GM18519 (cell line): Measurements from ENCODE around the gene FOSL1.

Source experiments
- ATAC-seq: cut with Tn5 transposase; IDR thresholded peaks from one replicate; pipeline ENCODE4 v1.9.1; 2021; ENCODE audit warnings: mild to moderate bottlenecking, moderate library complexity; ENCODE audit not compliant: unreplicated experiment, low FRiP score

The FOSL1 gene

GRCh38 chr11:65883058-65883761 lies 17.0 kb downstream of the FOSL1 start:
- no peak for ATAC-seq

DNA sequence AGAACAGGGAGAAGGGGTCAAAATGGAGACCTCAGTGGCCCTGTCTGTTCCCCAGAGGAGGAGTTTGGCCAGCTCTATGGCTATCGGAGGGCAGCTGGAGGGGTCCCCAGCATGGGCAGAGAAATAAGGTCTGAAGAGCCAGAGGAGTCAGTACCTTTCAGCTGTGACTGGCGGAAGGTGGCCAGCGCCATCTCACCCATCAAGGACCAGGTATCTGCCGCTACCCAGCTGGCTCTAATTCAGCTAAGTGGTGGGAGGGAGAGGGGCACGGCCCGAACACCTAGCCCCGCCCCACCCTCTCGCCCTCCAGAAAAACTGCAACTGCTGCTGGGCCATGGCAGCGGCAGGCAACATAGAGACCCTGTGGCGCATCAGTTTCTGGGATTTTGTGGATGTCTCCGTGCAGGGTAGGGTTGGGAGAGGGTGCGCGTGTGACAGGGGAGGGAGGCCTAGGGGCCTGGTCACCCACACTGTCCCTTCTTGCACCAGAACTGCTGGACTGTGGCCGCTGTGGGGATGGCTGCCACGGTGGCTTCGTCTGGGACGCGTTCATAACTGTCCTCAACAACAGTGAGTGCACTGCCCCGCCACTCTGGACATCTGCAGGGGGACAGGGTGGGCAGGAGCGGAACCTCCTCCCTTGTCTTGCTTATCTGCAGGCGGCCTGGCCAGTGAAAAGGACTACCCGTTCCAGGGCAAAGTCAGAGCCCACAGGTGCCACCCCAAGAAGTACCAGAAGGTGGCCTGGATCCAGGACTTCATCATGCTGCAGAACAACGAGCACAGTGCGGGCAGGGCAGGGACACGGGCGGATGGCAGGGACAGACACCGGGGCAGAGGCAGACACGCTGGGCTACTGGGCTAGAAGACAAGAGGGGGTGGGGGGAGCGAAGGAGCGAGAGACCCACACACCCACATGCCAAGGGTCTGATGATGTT lies 17.8 kb downstream of the FOSL1 start:
- ATAC-seq = no peak

- ATAC-seq = no peak
These were observed 19.3 kb downstream of the FOSL1 start for GRCh38 chr11:65880844-65881421.

- ATAC-seq = no peak
These were observed 20.2 kb downstream of the FOSL1 start for GRCh38 chr11:65880027-65880426.

GRCh38 chr11:65879617-65880016 lies 20.6 kb downstream of the FOSL1 start, which contains the start of gene CTSW:
Gene CTSW (plus strand): TSS chr11:65879837. CDS start chr11:65879855, 18 bp downstream.
- no peak for ATAC-seq

DNA sequence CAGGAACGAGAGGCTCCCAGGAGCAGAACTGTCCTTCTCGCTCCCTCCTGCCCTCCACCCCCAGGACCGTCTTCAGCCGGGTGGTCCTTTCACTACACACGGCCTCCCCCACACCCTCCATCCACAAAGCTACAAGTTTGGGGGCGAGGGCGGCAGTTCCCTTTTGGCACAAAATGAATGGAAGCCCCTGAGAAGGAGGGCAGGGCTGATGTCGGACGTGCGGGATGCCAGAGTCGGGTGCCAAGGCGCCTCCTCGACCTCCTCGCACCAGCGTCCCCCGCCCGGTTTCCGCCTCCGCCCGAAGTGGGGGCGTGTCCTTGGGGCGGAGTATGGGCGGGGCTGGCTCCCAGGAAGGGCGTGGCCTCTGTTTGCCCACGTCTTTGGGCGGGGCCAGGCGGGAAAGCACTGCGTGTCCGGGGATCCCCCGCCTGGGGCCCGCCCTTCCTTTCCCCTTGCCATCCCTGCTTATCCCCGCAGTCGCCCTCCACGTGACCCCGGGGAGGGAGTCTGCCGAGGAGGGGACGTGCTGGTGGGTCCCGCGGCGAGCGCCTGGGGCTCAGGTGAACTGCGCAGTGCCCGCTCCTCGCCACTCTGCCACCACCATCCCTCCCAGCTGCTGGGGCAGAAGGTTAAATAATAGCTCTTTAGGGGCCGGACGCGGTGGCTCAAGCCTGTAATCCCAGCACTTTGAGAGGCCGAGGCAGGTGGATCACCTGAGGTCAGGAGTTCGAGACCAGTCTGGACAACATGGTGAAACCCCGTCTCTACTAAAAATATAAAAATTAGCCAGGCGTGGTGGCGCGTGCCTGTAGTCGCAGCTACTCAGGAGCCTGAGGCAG lies 26.7 kb downstream of the FOSL1 start:
- ATAC-seq = no peak

GRCh38 chr11:65872586-65873317 lies 27.4 kb downstream of the FOSL1 start, which contains the start of gene EFEMP2:
Gene EFEMP2 (minus strand): TSS chr11:65872800. CDS start chr11:65872354, 446 bp downstream.
- no peak for ATAC-seq

GRCh38 chr11:65871811-65872548 lies 28.2 kb downstream of the FOSL1 start:
- no peak for ATAC-seq

DNA sequence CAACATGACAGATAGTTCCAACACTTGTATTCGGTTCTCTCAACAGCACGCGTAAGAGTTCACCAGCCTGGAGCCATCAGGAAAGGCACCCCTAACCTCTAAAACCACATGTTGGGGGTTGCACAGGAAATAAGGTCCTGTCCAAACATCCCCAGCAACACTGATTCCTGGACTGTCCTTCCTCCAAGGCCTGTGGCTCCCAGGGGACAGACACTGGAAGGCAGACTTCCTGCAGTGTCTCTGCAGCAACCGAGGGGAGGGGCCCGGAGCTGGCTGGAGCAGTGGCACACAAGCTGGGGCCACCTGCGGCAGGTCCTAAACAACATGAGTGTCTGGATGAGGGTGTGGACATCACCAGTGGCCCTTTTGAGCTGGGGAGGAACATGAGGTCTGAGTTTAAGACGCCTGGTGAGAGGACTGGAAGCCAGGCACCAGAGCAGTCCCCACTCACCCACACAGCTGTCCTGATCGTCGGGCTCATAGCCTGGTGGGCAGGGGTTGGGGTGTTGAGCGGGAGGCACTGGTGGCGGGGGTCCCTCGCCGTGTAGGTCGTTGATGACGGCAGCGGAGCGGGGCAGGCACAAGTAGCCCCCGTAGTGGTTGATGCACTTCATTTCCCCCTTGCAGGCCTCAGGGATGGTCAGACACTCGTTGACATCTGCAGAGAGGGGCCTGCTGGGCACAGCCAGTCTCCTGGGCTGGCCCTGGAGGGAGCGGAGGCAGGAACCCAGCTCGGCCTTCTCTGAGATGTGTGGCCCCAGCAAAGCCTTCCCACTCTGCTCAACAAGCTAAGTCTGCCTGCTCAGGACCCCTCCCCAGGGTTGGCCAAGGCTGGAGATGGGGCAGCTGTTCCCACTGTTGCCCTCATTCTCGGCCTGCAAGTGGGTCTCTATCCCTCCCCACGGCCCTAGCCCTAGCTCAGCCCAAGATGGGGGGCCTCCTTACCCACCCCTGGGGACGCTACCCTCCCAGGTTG lies 29.2 kb downstream of the FOSL1 start:
- no peak for ATAC-seq

DNA sequence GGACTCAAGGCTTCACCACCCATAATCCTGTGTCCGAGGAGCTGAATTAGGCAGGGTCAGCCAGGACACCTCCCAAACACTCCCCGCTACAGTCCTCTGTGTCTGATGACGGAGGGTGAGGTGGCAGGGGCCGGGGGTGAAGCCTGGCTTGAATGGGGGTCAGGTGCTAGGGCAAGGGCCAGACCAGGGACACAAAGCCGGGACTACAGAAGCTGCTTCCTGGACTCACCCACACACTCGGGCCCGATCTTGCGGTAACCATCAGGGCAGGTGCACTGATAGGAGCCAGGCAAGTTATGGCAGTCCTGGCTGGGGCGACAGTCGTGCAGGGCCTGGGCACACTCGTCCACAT lies 29.9 kb downstream of the FOSL1 start:
- no peak for ATAC-seq

DNA sequence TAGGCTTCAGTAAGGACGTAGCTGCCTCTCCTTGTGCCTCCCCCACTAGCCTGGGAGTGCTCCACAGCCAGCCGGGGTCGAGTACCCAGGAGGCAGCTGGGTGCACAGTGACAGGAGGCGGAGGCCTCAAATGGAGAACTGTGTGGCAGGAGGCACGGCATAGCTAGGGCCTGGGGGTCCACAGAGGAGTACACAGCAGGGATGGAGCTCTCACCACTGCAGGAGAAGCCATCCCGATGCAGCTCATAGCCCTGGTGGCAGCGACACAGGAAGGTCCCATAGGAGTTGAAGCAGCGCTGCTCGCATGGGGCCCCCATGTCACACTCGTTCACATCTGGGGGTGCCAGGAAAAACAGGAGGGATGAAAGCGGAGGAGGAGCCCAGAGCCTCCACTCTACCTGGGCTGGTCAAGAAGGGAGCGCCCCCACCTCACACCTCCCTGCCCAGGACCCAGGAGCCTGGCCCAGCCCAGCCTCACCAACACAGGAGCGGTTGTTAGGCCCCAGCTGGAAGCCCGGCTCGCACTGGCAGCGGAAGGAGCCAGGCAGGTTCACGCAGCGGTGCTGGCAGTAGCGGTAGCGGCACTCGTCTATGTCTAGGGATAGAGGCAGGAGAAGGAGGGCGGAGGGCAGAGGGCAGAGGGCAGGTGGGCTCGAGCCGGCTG lies 30.4 kb downstream of the FOSL1 start:
- ATAC-seq = no peak

GRCh38 chr11:65868907-65869306 lies 31.3 kb downstream of the FOSL1 start:
- ATAC-seq = no peak

DNA sequence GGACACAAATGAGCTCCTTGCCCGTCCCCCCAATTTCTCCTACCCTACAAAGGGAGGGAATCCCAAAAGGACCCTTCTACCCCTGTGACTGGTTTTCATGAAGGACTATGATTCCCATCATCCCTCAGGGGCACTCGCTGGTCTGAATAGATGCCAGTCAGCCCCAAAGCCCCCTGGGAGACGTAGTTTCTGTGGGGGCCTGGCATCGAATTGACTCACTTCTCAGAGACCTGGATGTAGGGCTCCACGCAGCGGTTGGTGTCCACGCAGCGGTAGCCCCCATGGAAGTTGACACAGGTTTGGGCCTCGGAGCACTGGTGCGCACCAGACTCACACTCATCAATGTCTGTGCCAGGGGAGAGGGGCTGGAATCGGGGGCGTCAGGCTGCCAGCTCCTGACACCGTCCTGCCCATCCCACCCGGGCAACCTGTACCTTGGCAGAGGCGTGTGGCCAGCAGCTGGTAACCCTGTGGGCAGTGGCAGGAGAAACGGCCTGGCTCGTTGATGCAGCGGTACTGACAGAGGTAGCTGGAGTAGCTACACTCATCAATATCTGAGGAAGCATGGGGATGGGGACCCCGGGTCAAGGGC lies 32.0 kb downstream of the FOSL1 start:
- no peak for ATAC-seq

DNA sequence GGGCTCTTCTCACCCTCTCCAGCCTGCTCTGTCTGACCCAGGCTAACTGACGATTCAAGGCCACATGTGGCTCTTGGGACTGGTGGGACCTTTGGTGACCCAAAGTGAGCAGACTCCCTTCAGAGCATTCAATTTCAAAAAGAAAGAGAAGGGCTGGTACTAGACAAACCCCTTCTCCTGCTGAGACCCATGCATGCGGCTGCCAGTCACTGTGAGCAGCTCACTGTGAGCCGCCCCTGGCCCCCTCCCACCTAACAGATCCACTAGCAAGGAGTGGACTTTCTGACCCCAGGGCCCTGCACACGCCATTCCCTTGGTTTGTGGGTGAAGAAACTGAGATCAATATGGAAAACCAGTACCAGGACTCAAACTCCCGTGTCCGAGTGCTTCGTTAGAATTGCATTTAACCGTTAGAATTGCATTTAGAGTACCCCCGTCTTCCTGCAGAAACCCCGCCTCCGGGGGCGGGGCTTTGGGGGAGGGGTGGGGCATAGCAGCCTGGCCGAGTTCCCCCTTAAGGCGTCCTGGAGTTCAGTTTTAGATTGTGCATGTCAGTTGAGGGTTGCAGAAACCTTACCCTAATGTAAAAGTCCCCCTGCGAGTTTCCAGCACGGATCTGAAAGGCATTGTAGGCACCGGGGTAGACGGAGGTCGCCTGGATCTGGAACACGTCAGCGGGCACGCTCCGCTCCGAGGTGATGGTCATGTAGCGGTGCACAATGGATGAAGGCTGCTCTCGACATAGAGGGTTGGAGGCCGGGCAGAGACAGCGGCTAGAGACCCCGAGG lies 32.7 kb downstream of the FOSL1 start:
- no peak for ATAC-seq

DNA sequence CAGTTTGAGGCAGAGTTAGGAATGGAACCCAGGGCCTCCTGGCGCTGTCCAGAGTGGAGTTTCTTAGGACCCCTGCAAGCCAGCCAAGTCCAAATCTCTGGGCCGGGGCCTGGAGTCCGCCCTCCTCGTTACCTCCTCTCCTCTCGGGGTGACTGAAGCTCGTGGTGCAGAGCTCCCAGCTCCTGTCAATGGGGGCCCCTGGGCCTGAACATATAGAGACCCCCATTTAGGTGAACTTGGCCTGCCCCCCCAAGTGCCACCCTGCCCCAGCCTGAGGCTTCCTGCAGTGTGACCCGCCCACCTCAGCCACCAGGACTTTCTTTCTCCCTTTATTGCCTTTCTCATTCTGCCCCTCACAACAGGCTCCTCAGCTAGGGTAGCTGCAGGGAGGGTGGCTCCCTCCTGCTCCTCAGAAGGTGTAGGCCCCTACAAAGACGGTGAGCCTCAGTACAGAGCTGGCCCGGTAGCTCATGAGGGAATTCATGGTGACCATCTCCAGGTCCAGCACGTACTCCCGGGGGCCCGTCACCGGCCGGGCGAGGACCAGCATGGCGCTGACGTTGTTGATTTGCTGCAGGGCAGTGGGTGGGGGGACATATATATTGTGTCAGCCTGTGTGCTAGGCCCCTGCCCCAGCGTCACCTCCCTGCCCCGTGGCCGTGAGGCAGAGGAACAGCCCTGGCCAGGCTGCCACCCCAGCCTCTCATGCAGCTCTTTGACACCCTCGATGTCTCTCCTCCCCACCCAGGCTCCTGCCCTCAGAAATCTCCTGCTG lies 33.5 kb downstream of the FOSL1 start:
- no peak for ATAC-seq
